ENCODE results near the gene SUPT4H1. TPM values are rescaled to one million over a fixed set of nuclear protein-coding genes. Genes with fewer than 3 reads are reported as not detected.
A peak's percentile ranks its signal among the peaks of the same experiment; 100 is the strongest.

Gene SUPT4H1
- total RNA-seq, 2 donors from 2014 or later: 84.0 to 143 TPM

DNA sequence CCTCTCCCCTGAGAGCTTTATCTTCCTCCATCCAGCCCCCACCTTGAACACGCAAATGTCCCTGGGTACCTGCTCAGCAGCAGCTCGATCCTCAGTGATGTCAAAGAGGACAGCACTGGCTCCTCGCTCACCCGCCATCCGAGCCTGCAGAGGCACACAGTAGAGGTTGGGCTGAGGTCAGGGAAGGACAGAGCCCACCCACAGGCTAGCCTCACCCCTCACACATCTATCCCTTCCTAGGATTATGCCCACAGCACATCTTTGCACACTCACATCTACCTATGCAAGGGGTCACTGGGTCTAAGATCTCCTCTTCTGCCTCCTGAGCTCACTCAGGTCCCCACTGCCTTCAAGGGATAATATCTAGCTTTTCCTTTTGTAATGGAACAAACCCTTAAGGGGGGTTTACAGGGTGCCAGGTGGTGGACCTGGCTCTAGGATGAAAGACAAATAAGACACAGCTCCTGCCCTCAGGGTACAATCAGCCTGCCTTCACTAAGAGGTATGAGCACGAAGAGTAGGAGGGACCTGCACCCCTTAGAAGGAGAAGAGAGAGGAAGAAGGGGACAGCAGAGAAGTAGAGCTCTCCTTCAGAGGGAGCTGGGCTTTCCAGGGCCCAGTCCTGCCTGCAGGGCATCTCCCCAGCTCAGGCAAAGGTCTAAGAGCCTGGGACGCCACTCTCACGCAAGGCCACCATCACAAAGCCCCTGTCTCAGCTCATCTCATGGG is 11.6 kb upstream of the SUPT4H1 start:
- Mint-ChIP-seq H3K9me3 (no peaks in the 10 kb centered on the region), H3K27ac (peak overlapping the region in 1 of 2 donors; percentile 14), H3K27me3 (no peaks in the 10 kb centered on the region), H3K4me1 (ENCODE audit: low read depth in 2 of 2) (peaks cover 0 to 22% of the 10 kb centered on the region in 2 donors), H3K36me3 (no peaks in the 10 kb centered on the region), H3K4me3 (no peak overlapping the region)
- ATAC-seq (no peak), DNase-seq (ENCODE audit: low spot score) (no peak)

DNA sequence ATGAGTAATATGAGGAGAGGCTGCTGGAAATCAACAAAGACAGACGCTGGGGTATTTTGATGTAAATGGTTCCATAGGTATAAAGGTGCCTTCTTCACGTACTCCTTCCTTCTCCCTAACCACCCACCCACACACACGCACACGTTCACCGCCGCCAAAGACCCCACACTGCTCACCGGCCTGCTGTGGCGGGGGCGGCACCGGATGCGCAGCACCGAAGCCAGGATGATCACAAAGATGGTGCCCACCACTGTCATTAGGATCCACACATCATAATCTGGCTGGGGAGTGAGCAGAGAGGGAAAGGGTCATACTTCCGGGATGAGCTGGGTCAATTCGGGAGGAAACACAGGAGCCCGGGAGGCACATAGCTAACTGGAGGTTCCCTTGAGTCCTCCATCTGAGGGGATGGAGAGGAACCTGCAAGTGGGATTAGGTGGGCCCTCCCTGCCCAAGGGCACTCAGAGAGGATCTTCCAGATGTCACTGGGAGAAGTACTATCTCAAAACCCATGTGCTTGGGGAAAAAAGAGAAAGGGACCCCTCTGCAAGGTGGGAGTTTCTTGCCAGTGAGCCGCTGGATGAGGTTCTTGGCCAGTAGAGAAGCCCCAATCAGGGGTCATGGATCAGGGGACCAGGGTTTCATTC is 10.5 kb upstream of the SUPT4H1 start:
- ATAC-seq (no peak), DNase-seq (ENCODE audit: low spot score) (no peak)
- Mint-ChIP-seq H3K9me3 (no peaks in the 10 kb centered on the region), H3K4me3 (no peak overlapping the region), H3K27me3 (no peaks in the 10 kb centered on the region), H3K36me3 (no peaks in the 10 kb centered on the region), H3K4me1 (ENCODE audit: low read depth in 2 of 2) (peaks cover 0 to 17% of the 10 kb centered on the region in 2 donors), H3K27ac (no peak overlapping the region)

DNA sequence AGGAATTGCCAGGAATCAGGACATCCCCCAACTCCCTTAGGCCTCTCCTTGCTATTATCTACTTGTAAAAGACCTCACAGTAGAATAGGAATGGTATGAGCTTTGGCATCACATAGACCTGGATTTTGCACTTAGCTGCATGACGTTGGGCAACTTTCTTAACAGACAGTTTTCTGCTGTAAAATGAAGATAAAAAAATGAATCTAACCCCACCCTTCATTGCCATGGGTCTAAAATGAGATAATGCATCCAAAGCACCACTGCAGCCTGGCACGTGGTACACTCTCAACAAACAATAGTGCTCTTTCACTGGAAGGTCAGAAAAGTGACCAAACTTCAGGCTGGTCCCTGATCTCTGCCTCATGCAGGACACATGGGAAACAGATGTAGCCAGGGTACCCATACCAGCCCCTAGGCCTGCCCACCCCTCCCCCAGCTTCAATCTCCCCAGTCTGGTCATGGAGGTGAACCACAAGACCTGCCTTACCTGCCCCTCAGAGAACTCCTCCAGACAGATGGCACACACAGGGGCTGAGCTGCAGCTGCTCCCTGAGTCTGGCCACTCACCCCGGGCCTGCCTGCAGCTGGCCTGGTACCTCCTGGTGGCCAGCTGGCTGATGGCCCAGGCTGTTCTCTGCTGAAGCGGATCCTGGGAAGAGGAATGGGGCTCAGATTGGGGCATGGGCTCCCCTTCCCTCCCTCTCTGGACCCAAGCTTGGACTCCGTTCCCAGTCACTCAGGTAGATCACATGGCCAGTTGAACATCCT is 8.5 kb upstream of the SUPT4H1 start:
- ATAC-seq: no peak
- Mint-ChIP-seq H3K27me3 (no peaks in the 10 kb centered on the region), H3K4me3 (no peak overlapping the region), H3K4me1 (ENCODE audit: low read depth in 2 of 2) (peaks cover 9 to 22% of the 10 kb centered on the region in 2 donors), H3K9me3 (no peaks in the 10 kb centered on the region), H3K27ac (peak overlapping the region in 1 of 2 donors; percentile 2), H3K36me3 (no peaks in the 10 kb centered on the region)
- DNase-seq (ENCODE audit: low spot score): no peak

DNA sequence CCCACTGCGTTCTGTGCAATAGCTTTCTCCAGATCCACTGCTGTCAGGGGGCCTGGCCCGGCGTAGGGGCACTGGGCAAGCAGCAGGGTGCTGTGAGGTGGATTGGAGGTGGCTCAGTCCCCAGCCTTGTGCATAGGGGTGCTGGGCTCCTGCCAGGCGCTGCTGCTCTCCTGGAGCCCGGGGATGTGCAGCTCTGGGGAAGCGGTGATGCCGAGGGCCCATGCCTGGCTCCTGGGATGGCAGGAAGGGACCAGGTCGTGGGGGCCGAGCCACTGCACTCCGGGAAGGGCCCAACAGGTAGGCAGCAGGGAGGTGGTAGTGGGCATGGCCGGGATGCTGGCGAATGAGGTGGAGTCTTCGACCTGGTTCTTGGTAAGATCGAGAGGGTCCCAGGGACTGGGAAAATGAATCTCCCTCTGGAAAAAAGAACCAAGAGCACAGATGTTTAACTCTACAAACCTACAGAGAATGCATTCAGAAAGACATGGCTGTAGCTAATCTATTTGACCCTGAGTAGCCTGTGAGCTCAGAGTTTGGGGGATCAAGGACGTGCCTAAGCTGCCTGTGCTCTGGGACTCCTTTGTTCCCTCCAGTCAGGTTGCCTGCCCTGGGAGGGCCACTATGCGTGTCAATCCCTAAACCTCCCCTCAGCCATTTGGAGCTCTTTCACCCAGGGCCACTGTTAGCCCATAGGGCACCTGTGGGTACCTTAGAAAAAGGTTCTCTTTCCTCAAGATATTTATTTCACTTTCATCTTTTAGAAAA is 6.6 kb upstream of the SUPT4H1 start:
- Mint-ChIP-seq H3K27me3 (no peaks in the 10 kb centered on the region), H3K27ac (no peak overlapping the region), H3K9me3 (no peaks in the 10 kb centered on the region), H3K4me1 (ENCODE audit: low read depth in 2 of 2) (peaks cover 18 to 26% of the 10 kb centered on the region in 2 donors), H3K36me3 (no peaks in the 10 kb centered on the region), H3K4me3 (no peak overlapping the region)
- ATAC-seq (no peak), DNase-seq (ENCODE audit: low spot score) (no peak)

DNA sequence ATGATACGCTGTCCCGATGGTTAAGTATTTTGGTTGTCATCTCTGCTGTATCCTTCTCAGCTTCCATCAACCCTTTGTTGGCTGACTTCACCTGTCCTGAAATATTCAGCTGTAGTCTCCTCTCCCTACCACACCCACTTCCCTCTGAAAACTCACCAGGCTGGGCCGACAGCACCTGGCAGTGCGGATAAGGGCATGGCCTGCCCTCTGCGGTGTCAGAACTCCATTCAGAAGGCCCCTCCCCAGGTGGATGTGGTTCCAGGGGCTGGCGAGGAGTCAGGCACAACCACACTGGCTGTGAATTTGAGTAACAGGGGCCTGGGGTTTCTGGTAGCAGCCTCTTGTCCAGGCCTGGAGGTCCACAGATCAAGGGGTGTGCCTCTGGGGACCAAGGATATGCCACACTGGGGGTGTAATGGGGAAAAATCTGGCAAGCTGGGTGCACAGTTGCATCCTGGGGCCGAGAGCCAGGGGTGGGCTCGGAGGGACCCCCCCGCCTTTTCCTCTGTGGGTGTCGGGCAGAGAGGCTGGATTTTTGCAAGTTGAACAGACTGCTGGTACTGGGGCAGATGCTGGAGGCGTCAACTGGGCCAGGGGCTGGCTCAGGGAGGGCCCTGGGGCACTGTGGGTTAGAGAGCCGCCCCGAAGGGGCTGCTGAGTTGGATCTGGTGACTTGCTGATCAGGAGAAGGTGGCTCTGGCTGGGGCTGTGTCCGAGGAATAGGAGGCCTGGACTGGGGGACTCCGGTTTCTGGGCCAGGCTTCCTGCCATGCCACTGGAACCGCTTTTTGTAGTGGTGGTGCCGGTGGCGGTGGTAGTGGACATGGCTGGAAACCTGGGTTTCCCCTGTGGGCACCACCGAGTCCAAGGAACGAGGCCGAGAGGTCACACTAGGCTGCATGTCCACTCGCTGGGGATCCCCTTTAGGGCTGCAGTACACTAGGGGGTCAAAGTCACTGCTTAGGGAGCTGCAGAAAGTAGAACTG is 5.6 kb upstream of the SUPT4H1 start:
- Mint-ChIP-seq H3K4me3 (no peak overlapping the region), H3K9me3 (no peaks in the 10 kb centered on the region), H3K36me3 (peaks cover 7% of the 10 kb centered on the region), H3K27ac (no peak overlapping the region), H3K27me3 (no peaks in the 10 kb centered on the region), H3K4me1 (ENCODE audit: low read depth in 2 of 2) (peaks cover 27 to 29% of the 10 kb centered on the region in 2 donors)
- DNase-seq (ENCODE audit: low spot score): no peak
- no peak for ATAC-seq

DNA sequence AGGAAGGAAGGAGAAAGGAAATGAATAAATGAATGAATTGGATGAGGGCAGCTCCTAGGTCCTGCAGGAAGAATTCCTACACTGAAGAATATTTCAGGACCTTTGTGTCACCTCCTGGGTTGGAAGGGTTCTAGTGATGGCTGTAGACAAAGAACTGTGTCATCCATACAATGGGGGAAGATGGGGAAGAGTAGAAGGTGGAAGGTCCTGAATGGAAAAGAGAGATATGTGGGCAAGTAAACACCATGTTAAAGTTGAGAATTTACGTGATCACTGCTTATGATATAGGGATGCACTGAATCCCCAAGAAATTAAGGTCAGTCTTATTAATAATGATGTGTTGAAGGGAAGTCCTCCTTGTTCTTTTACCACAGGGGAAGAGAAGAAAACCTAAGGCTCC is 4.2 kb upstream of the SUPT4H1 start:
- ATAC-seq (no peak), DNase-seq (ENCODE audit: low spot score) (no peak)
- Mint-ChIP-seq H3K27me3 (no peaks in the 10 kb centered on the region), H3K36me3 (peaks cover 16% of the 10 kb centered on the region), H3K9me3 (no peaks in the 10 kb centered on the region), H3K4me1 (ENCODE audit: low read depth in 2 of 2) (peaks cover 33 to 37% of the 10 kb centered on the region in 2 donors), H3K4me3 (no peak overlapping the region), H3K27ac (peak overlapping the region; percentile 23 to 36)

DNA sequence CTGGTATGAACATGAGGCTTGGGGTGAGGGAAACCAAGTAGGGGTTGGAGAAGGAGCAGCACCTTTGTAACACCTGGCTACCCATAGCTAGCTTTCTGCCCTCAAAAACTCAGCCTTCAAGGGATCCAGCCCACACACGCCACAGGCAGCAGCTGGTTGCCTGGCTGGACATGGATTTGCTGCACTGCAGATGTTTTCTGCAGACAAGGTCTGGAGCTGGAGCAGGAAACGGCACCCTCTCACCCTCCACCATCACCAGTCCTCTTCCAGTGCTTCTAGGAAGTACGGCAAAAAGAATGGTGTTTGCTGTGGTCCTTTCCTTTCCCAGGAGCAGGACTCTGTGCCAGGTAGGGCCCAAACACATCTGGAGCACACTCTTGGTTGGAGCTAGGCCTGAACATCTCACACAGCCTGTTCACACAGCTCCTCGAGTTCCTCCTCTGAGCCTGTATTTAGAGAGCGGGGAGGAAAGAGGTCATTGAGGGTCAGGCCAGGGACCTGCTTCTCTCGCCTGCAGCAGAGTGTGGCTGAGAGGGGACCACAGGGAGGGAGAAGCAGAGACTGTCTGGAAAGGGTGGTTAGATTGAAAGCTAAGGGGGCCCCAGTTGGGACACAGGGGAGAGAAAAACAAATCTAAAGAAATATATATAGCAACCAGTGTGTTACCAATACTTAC is 2.7 kb upstream of the SUPT4H1 start:
- H3K27ac Mint-ChIP-seq: peak overlapping the region; percentile 92 to 98
- H3K9me3 Mint-ChIP-seq: no peaks in the 10 kb centered on the region
- ATAC-seq (no peak), DNase-seq (ENCODE audit: low spot score) (no peak)
- H3K36me3 Mint-ChIP-seq: peaks cover 24% of the 10 kb centered on the region
- no peaks in the 10 kb centered on the region for H3K27me3 Mint-ChIP-seq
- no peak overlapping the region for H3K4me3 Mint-ChIP-seq
- H3K4me1 Mint-ChIP-seq (ENCODE audit: low read depth in 2 of 2): peaks cover 33 to 45% of the 10 kb centered on the region in 2 donors

DNA sequence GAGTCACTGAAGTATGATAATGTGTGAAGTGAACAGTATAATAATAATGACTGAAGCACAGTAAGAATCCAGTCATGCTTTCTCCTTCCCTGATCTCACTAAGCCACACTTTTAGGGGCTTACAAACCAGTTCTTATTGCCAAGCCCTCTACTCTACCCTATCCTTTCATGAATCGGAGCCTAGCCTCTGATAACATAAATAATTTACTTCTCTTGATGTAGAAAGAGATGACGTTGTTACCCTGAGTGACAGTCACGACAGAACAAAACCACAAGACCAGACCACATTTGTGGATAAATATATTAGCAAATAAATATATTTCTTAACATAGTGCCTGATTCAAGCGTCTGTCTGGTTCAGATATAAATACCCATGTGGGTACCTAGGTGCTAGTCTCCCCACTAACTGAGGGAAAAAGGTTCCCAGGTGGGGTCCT is 1.4 kb upstream of the SUPT4H1 start:
- Mint-ChIP-seq H3K9me3 (no peaks in the 10 kb centered on the region), H3K27ac (peak overlapping the region; percentile 92 to 98), H3K4me3 (peak overlapping the region; percentile 100), H3K36me3 (peaks cover 37% of the 10 kb centered on the region), H3K27me3 (no peaks in the 10 kb centered on the region), H3K4me1 (ENCODE audit: low read depth in 2 of 2) (peaks cover 43 to 56% of the 10 kb centered on the region in 2 donors)
- ATAC-seq (peak in 1 of 2 donors; percentile 18), DNase-seq (ENCODE audit: low spot score) (no peak)

DNA sequence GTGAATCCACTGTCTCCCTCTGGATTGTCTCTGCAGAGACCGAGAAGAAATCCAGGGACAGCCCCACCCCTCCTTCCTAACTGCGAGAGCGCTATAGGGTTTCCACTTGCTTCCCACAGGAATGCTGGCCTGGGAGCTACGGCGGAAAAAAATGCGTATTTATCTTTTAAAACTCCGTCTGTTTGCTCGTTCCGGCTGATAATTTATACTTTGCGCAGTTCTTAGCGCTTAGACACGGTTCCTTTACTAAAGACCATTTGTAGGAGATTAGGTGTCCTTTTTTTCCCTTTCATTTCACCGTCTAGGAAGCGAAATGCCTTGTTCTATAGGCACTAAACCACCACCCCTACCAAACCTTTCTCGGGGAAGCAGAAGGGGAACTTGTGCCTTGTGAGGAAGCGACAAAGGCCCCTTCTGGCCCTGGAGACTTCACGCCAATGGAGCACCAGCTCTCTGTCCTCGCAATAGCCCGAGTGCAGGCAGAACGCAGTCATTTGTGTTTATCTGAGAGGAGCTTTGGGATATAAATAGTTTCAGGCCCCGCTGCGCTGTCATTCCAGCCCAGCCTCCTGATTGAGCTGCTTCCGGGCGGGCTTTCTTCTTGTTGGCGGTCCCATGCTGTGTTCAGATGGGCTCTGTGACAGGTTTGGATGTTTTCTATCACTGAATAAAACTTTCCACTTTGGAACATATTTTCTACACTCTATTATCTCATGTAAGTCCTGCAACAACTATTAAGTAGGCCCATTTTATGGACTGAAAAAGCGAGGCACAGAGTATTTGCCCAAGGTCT is 791 bp upstream of the SUPT4H1 start:
- Mint-ChIP-seq H3K4me1 (ENCODE audit: low read depth in 2 of 2) (peaks cover 49 to 61% of the 10 kb centered on the region in 2 donors), H3K27me3 (no peaks in the 10 kb centered on the region), H3K4me3 (peak overlapping the region; percentile 100), H3K36me3 (peaks cover 41% of the 10 kb centered on the region), H3K9me3 (no peaks in the 10 kb centered on the region), H3K27ac (peak overlapping the region; percentile 92 to 98)
- DNase-seq (ENCODE audit: low spot score) (no peak), ATAC-seq (peak in 1 of 2 donors; percentile 8)

DNA sequence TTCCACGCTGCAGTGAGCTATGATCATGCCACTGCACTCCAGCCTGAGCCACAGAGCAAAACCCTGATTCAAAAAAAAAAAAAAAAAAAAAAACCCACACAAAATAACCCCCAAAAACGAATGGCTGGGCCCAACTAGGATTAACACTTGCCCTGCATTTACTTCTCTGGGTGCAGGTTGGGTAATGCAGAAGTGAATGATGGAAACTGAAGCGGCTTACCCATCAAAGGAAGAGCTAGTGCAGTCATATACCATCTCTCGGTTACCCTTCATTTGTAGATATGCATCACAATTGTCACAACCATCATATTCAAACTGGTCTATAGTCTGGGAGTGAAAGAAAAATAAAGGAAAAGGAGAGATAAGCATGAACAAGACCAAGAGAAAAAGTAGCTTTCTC is 819 bp downstream of the SUPT4H1 start:
- ATAC-seq: no peak
- peaks cover 57 to 74% of the 10 kb centered on the region in 2 donors for H3K4me1 Mint-ChIP-seq (ENCODE audit: low read depth in 2 of 2)

DNA sequence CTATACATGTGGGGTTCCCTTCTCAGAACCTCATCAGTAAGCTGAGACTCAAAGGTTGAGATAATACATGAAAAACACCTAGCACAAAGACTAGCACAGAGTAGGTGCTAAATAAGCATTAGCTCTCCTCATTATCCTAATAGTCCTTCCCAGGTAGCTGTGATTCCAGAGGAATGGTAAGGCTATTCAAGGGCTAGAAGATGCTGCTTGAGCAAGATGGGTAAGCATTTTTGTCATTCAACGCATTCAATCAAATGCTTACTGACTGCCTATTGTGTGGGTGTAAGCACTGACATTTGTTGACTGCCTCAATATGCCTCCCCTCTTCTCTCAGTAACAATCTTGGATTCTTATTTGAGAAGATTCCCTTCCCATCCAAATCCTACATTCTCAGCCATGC is 4.0 kb downstream of the SUPT4H1 start:
- no peak for ATAC-seq

More for the DNA sequence above, 819 bp downstream of the SUPT4H1 start:
- Mint-ChIP-seq H3K27me3 (no peaks in the 10 kb centered on the region), H3K36me3 (peaks cover 51% of the 10 kb centered on the region), H3K27ac (peak overlapping the region; percentile 98 to 100), H3K4me3 (peak overlapping the region; percentile 100), H3K9me3 (no peaks in the 10 kb centered on the region)
- no peak for DNase-seq (ENCODE audit: low spot score)

More for the DNA sequence above, 4.0 kb downstream of the SUPT4H1 start:
- Mint-ChIP-seq H3K27ac (peak overlapping the region; percentile 100), H3K27me3 (no peaks in the 10 kb centered on the region), H3K4me1 (ENCODE audit: low read depth in 2 of 2) (peaks cover 68 to 84% of the 10 kb centered on the region in 2 donors), H3K36me3 (peaks cover 65% of the 10 kb centered on the region), H3K4me3 (peak overlapping the region; percentile 22), H3K9me3 (no peaks in the 10 kb centered on the region)
- DNase-seq (ENCODE audit: low spot score): no peak

Measured in natural killer cell treated with Interleukin-12 subunit alpha and Interleukin-12 subunit beta and Interleukin-15 and Interleukin-18, amount 100 ng/mL, for 72 hours (primary cell).